GF-D8 (cell line): ENCODE data around the gene PPP2R5B.

ENCODE experiments used
- DNase-seq: peaks from one replicate; lab custom pipeline; 2025; lab: John Stamatoyannopoulos, UW

PPP2R5B gene

DNA sequence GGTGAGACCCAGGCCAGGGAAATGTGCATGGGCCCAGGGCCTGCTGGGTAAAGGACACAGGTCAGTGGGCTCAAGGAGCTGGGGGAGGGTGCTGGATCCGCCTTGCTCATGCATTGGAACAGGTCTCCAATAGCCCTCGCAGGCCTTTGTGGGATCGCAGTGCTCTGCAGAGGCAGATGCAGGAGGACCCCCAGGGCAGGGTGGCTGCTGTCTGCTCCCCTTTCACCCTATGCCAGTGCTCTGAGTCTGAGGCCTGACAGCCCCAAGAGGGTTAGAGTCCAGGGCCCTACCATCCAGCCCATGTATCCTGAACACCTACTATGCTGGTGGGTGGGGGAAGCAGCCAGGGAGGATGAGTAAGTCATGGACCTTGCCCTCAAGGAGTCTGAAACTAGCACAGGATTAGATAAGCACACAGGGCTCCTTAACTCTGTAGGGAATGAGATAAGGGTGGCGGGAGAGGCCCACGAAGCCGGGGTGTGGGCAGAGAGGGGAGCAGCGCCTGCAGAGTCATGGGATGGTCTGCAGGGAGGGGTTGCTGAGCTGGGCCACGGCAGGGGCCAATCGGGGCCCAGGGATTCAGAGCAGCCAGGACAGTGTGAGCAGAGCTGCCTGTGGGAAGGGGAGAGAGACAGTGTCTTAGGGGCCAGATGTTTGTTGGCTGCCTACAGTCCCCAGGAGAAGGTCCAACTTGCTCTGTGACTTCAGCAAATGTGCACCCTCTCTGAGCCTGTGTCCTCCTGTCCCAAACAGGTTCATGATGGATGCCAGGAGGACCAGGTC is 35.6 kb upstream of the PPP2R5B start:
- DNase-seq, result no peak

DNA sequence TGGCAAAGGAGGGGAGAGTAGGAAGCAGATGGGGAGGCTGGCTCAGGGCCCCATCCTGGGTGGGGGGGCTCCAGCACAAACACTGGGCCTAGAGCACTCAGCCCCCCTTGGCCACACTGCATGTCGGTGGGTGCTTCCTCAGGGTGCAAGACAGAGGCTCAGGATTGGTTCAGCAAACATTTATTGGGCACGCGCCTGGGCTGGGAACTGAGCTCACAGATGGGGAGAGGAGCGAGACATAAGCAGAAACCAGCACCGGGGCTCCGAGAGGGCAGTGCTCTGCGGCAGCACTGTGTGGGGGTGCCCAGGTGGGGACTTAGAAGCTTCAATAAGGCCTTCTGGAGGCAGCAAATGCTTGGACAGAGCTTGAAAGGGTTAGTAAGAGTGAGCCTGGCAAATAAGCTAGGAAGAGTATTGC is 34.0 kb upstream of the PPP2R5B start:
- DNase-seq, result no peak

GRCh38 chr11:64891215-64891848 is 33.2 kb upstream of the PPP2R5B start:
- DNase-seq, result no peak

- no peak for DNase-seq
These were observed 32.6 kb upstream of the PPP2R5B start for GRCh38 chr11:64891880-64892279.

DNA sequence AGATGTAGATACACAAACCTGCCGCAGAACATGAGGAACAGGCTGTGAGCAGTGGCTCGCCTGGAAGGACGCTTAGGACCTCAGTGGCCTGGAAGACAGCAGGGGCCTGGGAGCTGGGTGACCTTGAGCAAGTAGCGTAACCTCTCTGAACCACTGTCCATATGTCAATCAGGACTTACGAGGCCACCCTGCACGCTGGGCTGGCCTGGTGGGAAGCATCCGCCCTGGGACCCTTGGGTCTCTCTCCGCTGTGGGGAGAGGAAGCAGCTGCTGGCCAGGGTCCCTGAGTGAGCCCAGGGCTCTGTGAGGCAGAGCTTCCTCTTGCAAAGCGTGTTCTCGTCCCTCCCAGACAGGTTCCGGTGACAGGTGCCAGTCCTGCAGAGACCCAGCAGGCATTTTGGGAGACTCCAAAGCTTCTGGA is 32.1 kb upstream of the PPP2R5B start:
- DNase-seq, result no peak

DNA sequence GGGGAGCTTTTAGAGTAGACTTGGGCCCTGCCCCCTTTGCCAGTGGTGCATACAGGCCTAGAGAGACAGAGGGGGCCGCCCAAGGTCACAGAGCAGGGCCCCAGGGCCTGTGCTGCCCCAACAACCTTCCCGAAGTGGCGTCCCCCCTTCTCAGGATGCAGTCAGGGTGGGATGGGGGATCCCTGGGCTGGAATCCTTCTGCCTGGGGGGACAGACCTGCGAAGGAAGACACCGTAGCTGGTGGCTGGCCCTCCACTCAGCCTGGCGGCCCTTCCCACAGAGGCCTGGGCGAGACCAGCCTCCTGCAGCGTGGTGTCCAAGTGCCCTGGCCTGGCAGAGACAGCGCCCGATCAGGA is 31.7 kb upstream of the PPP2R5B start:
- DNase-seq, result no peak

DNA sequence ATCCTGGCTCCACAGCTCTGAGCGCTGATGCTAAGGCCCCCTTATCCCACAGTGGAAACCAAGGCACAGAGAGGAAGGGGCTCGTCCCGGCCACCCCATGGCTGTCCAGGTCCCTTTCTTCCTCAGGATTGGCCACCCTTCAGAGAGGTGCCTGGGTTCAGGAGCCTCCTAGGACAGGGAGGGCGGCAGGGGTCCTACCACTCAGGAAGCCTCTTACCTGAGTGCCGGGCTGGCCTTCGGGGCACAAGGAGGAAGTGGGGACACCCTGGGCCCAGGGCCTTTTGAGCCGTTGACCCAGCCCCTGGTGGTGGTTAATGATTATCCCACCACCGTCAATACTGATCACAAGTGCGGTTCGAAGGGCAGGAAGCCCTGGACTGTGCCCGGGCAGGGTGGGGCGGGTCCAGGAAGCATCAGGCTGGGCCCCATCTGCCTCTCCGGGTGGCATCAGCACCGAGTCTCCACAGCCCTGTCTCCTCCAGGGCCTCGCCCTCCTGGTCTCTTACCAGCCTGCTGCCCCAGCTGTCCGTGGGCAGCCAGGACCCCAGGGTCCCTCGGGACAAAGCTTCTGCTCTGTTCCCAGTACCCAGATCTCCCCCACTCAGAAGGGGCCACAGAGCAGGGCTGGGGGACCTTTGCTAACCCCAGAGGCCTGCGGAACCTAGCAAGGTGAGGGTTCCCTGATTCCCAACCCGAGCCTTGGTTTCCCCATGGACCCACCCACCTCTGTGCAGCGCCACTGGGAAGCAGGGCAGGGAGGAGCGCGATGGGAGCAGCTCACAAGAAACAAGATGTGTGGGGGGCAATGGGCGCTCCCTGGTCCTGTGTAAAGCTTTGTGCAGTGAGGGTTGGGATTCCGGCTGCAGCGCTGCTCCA is 31.1 kb upstream of the PPP2R5B start:
- no peak for DNase-seq

- DNase-seq, result no peak
These were observed 30.2 kb upstream of the PPP2R5B start for GRCh38 chr11:64894070-64894811.

DNA sequence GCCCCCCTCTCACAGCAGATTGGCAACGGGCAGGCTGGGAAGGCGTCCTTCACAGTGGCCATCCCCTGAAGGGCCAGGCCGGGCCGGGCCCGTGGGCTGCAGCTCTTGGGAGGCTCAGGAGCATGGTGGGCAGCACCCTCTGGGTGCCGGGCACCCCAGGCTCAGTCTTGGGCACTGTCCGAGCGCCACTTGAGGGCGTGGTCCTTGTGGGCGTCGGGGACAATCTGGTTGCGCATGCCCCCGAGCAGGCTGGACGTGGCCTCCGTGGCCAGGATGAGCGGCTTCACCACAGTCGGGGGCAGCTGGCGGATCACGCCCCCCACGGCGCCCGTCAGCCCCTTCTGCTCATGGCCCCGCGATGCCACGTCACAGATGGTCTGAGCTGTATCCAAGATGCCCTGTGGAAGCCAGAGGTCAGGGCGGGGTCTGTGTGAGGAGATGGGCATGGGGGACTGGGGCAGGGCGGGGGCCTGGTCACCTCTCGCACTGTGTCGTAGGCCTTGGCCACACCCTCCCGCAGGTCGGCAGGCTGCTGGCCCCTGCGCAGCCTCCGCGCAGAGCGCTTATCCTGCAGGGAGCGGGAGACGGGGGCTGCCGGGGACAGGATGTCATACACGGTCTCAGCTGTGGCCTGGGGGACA is 29.6 kb upstream of the PPP2R5B start:
- no peak for DNase-seq

GRCh38 chr11:64896448-64897022 is 28.0 kb upstream of the PPP2R5B start:
- no peak for DNase-seq

GRCh38 chr11:64897381-64898075 is 27.0 kb upstream of the PPP2R5B start:
- no peak for DNase-seq

DNA sequence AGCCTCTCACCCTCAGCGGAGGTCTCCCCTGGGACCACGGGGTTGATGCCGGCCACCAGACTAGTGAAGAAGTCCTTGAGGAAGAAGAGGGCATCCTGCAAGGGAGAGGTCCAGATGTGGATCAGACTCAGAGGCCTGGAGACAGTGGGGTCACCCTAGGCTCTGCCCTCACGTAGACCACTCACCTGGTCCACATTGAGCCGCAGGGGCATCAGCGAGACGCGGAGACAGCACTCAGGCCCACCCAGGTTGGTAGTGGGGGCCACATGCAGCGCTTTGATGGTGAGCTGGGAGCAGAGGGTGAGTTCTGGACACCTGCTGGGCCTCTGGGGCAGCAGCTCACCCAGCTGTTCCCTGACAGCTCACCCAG is 26.4 kb upstream of the PPP2R5B start:
- no peak for DNase-seq

DNA sequence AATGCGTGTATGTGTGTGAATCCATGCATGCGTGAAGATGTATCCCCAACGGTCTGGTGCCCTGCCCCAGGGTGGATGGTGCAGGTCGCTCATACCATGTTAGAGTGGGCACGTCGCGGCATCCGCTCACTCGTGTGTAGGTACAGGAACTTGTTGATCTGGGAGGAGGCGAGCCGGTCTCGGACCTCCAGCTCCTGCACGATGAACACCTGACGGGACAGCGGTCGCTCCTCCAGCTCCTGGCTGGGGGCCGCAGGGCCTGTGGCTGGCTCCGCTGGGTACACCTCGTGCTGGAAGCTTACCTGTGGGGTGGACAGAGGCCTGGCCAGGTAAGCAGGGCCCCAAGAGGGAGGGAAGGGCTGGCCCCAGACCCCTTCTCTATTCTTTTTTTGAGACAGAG is 25.9 kb upstream of the PPP2R5B start:
- no peak for DNase-seq

- DNase-seq, result no peak
These were observed 24.2 kb upstream of the PPP2R5B start for GRCh38 chr11:64900263-64900678.

DNA sequence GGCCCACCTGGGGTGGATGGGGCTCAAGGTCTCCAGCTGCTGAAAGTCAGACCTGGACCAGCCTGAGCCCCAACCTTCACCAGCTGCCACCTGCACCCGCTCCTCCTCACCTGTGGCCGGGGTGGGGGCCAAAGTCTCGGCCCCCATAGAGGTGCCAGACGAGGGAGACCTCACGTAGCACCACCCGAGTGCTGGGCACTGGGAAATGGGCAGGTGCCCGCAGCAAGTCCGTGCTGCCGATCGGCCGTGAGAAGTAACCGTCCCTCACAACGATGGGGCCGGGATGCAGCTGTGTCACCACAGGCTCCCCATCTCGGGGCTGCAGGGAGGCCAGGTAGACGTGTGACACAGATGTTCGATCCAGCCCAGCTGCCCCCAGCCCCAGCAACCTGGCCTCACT is 23.7 kb upstream of the PPP2R5B start:
- DNase-seq, result no peak

DNA sequence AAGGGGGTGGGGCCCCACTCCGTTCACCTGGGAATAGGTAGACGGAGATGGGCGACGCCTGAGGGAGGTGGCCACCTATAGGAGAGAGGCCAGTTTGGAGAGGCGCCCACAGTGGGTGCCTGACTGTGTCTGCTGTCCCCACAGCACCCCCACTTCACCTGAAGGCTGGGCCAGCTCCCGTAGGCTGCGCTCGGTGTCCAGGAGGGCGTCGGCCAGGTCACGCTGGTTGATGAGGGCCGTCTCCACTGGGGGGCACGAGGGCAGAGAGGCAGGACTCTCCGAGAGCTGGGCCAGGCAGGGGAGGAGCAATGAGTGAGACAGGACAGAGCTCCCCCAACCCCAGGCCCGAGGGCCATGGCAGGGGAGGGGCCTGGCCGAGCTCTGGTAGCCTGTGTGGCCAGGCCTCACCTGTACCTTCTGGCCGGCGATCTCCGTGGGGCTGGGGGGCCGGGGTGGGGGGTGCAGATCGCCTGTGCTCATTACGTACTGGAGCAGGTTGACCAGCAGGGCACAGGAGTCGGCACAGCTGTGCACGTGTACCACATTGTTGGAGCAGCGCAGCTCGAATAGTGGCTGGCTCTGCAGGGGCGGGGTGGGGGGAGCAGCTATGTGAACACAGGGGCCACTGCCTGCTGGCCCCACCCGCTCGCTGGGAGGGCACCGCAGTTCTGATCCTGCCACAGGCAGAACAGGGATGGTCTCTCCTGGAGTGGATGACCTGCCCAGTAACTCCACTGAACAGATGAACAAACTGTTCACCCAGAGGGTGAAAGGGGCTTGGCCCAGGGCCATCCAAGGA is 22.2 kb upstream of the PPP2R5B start:
- no peak for DNase-seq

DNA sequence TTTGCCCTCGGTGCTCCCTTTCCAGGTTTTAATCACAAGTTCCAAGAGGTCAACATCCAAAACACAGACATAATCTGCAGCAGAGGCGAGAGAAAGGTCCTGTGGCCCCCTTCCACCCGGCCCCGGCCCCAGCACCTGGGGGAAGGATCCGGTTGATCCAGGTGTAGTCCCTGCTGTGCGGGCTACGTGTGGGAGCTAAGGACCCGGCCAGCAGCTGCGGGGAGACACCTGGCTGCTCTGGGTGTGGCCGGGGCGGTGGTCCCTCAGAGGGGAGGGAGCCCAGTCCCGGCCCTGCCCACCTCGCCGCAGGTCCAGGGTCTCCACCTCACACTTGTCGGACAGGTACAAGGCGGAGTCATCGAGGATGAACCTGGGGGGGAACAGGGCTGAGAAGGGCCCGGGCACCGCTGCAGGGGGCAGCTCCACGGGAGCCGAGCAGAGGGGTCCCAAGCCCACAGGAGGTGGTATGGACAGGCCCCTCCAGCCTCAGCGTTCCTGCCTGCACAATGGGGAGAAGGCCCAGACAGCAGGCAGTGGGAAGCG is 21.1 kb upstream of the PPP2R5B start:
- DNase-seq, result no peak

DNA sequence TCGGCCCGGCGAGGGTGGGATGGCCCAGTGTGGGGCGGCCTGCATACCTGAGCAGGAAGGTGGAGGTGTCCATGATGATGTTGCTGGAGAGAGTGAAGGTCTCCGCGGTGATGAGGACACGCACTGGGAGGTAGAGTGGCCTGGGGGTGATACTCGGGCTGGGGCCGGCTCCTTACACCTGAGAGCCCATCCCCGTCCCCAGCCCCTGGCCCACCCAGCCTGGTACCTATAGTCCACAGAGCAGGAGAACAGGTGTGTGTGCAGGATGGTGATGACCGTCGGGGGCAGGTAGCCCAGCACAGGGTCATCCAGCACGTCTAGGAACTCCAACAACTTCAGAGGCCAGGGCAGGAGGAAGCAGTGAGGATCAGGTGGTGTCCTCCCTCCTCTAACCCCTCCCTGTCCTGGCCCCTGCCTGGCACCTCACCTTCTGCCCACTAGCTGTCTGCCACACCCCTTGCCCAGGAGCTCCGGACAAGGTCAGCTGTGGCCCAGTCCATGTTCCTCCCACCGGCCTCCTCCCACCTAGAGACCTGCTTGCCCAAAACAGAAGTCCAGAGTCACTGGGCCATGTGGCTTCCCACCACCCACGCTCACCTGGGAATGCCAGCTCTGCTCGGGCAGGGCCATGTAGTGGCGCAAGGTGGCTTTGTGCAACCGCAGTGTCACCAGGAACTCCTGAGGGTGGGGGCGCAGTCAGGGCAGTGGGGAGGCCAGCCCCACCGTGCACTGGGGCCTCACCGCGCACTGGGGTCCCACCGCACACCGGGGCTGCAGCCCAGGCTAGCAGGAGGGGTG is 18.8 kb upstream of the PPP2R5B start:
- DNase-seq, result no peak

DNA sequence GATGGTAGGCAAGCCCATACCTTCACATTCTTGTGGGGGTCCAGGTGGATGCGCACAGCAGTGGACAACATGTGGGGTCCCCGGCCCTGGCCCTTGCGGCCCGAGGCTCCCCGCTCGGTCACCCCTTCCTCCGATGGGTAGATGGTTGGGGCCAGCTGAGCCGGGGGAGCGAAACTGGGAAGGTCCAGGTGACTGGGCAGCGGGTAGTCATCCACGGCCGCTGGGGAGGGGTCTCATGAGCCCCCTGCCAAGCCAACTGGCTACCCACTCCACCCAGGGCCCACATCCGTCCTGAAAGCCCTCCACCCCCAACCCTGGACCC is 18.2 kb upstream of the PPP2R5B start:
- DNase-seq, result no peak
